Spleen (tissue), 7 donors: Measurements from ENCODE around the gene CCN2.

Experiments used
- CTCF ChIP-seq, 11 experiments: fragments of 200-600 bp in 7 of 11; fragments of 450-650 bp in 4 of 11; sonication (generic) in 4 of 11; IDR thresholded peaks in 8 of 11; conservative IDR thresholded peaks in 3 of 11; 1 replicate in 7 of 11; 2 replicates in 4 of 11; pipeline versions ENCODE4 v1.4.0 to v1.8.0; 2016 to 2021; ENCODE audit warnings: antibody characterized with exemption in 11 of 11, inconsistent platforms in 4 of 11, mild to moderate bottlenecking in 1 of 11
- POLR2A ChIP-seq, 3 donors: fragments of 450-650 bp; IDR thresholded peaks; one replicate each; pipeline ENCODE4 v1.5.1; 2017; ENCODE audit warnings: antibody characterized with exemption in 3 of 3, mild to moderate bottlenecking in 1 of 3
- donor health status: DM: no; HTN: no; CAD: no; lungs with moderate emphysema.
- donor health status: DM: no; HTN: no; CAD: no.
- donor health status: DM: no; HTN: no; CAD: no.

- TF ChIP-seq CTCF (IDR thresholded peaks at IDR 0.05 in 8 of 11, conservative IDR thresholded peaks at IDR 0.05 in 3 of 11) (no peak), POLR2A (IDR thresholded peaks at IDR 0.05) (no peak)
Observed at GRCh38 chr6:131936156-131936555, 15.0 kb downstream of the CCN2 start.
